Karpas-422 (cell line): ENCODE measurements around the gene ADGRB2. TPM values are rescaled to one million over a fixed set of nuclear protein-coding genes. Genes with fewer than 3 reads are reported as not detected.
A peak's percentile ranks its signal among the peaks of the same experiment; 100 is the strongest.

ENCODE experiments used
- DNase-seq: peaks from one replicate; pipeline ENCODE4 v3.0.0-alpha.2; 2015
- H2AFZ ChIP-seq: fragments of 200-600 bp; sonication (generic); 2 replicates; pipeline ENCODE4 v1.6.1; 2014; ENCODE audit warnings: antibody characterized with exemption, low read length, mixed read lengths
- H3K27ac ChIP-seq: fragments of 200-600 bp; sonication (generic); 2 replicates; pipeline ENCODE4 v1.5.1; 2014; ENCODE audit warnings: mild to moderate bottlenecking, low read length, moderate library complexity
- H3K27me3 ChIP-seq: fragments of 200-600 bp; sonication (generic); 2 replicates; pipeline ENCODE4 v1.6.1; 2014; ENCODE audit warnings: low read length, mixed read lengths
- H3K36me3 ChIP-seq: fragments of 200-600 bp; sonication (generic); 2 replicates; pipeline ENCODE4 v1.6.1; 2014; ENCODE audit warnings: low read length, mixed read lengths; ENCODE audit not compliant: insufficient read depth
- H3K4me1 ChIP-seq: fragments of 200-600 bp; sonication (generic); 2 replicates; pipeline ENCODE4 v1.6.1; 2014; ENCODE audit warnings: mild to moderate bottlenecking, low read length, mixed read lengths
- H3K4me2 ChIP-seq: fragments of 200-600 bp; sonication (generic); 2 replicates; pipeline ENCODE4 v1.6.1; 2014; ENCODE audit warnings: low read length, low read depth, mild to moderate bottlenecking; ENCODE audit not compliant: poor library complexity, severe bottlenecking
- H3K4me3 ChIP-seq: fragments of 200-600 bp; sonication (generic); 2 replicates; pipeline ENCODE4 v1.5.1; 2014; ENCODE audit warnings: mild to moderate bottlenecking, antibody characterized with exemption, low read length, mixed read lengths
- H3K79me2 ChIP-seq: fragments of 200-600 bp; sonication (generic); 2 replicates; pipeline ENCODE4 v1.6.1; 2014; ENCODE audit warnings: mild to moderate bottlenecking, low read length, mixed read lengths
- H3K9ac ChIP-seq: fragments of 200-600 bp; sonication (generic); 2 replicates; pipeline ENCODE4 v1.6.0; 2014; ENCODE audit warnings: low read length
- H3K9me2 ChIP-seq: fragments of 200-600 bp; sonication (generic), shearing (Covaris generic); replicated peaks from 2 replicates; pipeline ENCODE4 v1.6.0; 2014; ENCODE audit warnings: mild to moderate bottlenecking, low read length, moderate library complexity; ENCODE audit not compliant: insufficient read depth
- H3K9me3 ChIP-seq: fragments of 300-700, 200-600 bp; sonication (generic); 2 replicates; pipeline ENCODE4 v1.6.1; 2014; ENCODE audit warnings: low read length, mixed read lengths
- H4K20me1 ChIP-seq: fragments of 200-600 bp; sonication (generic); 2 replicates; pipeline ENCODE4 v1.6.1; 2014; ENCODE audit warnings: mild to moderate bottlenecking, antibody characterized with exemption, low read length, low read depth; ENCODE audit not compliant: insufficient read depth
- total RNA-seq: library from RNA; depleted of rRNA; stranded (reverse); fragments of >200 nt; shearing (Covaris generic); gene quantifications from 2 replicates; pipeline ENCODE4 v1.2.3, GENCODE V29; 2014; ENCODE audit warnings: low replicate concordance

Gene ADGRB2
- total RNA-seq, 1 experiment from 2014 or later = 9.2 TPM

DNA sequence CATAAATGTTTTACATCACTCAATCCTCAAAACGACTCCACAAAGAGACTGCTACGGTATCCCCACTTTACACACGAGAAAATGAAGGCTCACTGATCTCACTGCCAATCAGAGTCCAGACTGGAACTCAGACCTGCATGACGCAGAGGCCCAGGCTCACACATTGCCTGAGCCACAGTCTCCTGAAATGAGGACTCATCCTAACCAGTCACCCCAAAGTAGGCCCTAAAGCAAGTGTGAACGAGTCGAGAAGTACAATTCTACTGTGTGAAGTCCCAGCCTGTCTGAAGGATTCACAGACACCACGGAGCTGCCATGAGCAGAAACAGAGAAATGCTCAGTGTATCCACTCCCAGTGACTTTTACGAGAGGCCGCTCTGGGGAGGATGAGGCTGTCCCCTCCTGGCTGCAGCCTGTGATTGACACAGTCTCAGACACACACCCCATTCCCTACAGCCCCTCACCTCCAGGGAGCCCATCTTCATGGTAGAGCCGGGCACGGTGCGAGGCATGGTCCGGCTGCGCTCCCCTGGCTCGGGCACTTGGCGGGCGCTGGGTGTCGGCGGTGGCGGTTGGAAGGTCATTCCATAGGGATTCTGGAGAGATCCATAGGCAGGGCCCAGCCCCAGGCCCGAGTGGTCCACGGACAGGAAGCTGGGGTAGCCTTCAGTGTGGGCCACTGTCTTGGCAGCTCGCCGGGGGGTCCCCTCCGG, 33.6 kb downstream of the ADGRB2 start:
- H3K9me3 ChIP-seq = no peaks in the 10 kb centered on the region
- peaks cover under 1% of the 10 kb centered on the region; the same call in 1 of the 2 replicates for H4K20me1 ChIP-seq
- H3K36me3 ChIP-seq = no peaks in the 10 kb centered on the region; the same call in 1 of the 2 replicates
- no peaks in the 10 kb centered on the region for H3K79me2 ChIP-seq
- no peaks in the 10 kb centered on the region for H3K9me2 ChIP-seq
- no peak overlapping the region for H3K27ac ChIP-seq
- no peak overlapping the region for H3K4me3 ChIP-seq
- no peak overlapping the region for H2AFZ ChIP-seq
- no peak for DNase-seq
- H3K4me1 ChIP-seq = peaks cover 16% of the 10 kb centered on the region
- no peak overlapping the region for H3K9ac ChIP-seq
- no peak overlapping the region for H3K4me2 ChIP-seq
- H3K27me3 ChIP-seq = no peaks in the 10 kb centered on the region

DNA sequence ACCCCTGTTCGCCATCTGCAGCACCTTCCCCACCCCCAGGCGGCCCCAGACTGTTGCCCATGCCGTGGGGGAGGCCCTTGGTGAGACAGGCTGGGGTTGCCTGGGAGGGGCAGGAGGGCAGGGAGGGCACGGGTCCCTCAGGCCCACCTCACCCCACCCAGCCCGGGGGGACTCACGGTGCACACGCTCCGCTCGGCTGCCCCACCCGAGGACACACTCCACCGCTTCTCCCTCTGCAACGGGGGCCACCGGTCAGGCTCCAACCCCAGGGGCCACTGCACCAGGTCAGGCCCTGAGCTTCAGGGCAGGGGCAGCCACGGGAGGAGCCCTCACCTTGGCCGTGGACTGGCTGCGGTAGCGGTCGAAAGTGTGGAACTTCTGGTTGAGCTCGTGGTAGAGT, 36.3 kb downstream of the ADGRB2 start:
- no peaks in the 10 kb centered on the region for H3K27me3 ChIP-seq
- no peak for DNase-seq
- H3K4me1 ChIP-seq = peaks cover 16% of the 10 kb centered on the region
- H3K4me2 ChIP-seq = no peak overlapping the region
- H3K27ac ChIP-seq = no peak overlapping the region
- no peaks in the 10 kb centered on the region for H3K9me2 ChIP-seq
- H3K36me3 ChIP-seq = no peaks in the 10 kb centered on the region; the same call in 1 of the 2 replicates
- no peaks in the 10 kb centered on the region for H3K79me2 ChIP-seq
- H4K20me1 ChIP-seq = peaks cover 11% of the 10 kb centered on the region; the same call in 1 of the 2 replicates
- H2AFZ ChIP-seq = no peak overlapping the region
- no peak overlapping the region for H3K4me3 ChIP-seq
- H3K9ac ChIP-seq = no peak overlapping the region
- H3K9me3 ChIP-seq = no peaks in the 10 kb centered on the region

DNA sequence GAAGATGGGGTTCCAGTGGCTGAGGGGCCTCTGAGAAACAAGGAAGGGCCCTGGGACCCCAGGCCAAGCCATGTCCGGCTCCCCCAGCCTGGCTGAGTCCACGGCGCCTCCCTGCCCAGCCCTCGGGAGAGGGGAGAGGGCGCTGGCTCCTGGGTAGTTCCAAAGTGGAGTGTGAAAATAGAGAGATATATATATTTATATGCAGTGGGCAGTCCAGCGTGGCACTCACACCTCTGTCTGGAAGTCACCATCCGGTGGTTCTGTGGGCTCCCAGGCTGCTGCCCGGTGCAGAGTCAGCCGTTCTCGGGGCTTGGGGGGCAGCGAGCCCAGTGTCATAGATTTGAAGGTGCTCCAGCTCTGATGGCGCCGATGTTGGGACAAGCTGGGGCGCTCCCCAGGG, 36.9 kb downstream of the ADGRB2 start:
- Histone ChIP-seq H3K27ac (no peak overlapping the region), H4K20me1 (peaks cover 15% of the 10 kb centered on the region; the same call in 1 of the 2 replicates), H3K27me3 (no peaks in the 10 kb centered on the region), H3K9me2 (no peaks in the 10 kb centered on the region), H2AFZ (no peak overlapping the region), H3K9ac (no peak overlapping the region), H3K4me1 (peaks cover 16% of the 10 kb centered on the region), H3K9me3 (no peaks in the 10 kb centered on the region), H3K4me2 (no peak overlapping the region), H3K36me3 (no peaks in the 10 kb centered on the region; the same call in 1 of the 2 replicates), H3K4me3 (no peak overlapping the region), H3K79me2 (no peaks in the 10 kb centered on the region)
- no peak for DNase-seq

DNA sequence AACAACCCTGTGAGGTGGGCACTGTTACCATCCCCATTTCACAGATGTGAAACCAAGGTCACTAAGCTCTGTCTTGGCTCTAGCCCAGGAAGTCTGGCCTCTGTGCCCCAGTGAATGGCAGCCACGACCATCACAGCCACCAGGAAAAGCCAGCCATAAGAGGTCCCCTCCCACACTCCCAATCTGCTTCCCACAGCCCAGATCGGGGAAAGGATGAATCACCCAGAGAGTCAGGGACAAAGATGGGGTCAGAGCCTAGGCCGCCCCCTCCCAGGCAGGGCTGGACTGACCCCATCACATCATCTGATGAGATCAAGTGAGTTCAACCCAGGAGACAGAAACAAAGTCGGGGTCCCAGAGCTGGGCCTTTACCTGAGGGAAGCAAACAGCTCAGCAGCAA, 37.4 kb downstream of the ADGRB2 start:
- no peak overlapping the region for H3K9ac ChIP-seq
- no peak overlapping the region for H3K27ac ChIP-seq
- H3K79me2 ChIP-seq = no peaks in the 10 kb centered on the region
- no peaks in the 10 kb centered on the region for H3K9me3 ChIP-seq
- H3K9me2 ChIP-seq = no peaks in the 10 kb centered on the region
- H3K36me3 ChIP-seq = no peaks in the 10 kb centered on the region; the same call in 1 of the 2 replicates
- no peak overlapping the region for H2AFZ ChIP-seq
- peaks cover 15% of the 10 kb centered on the region; the same call in 1 of the 2 replicates for H4K20me1 ChIP-seq
- H3K4me2 ChIP-seq = no peak overlapping the region
- no peak overlapping the region for H3K4me3 ChIP-seq
- H3K27me3 ChIP-seq = no peaks in the 10 kb centered on the region
- DNase-seq = no peak
- H3K4me1 ChIP-seq = peaks cover 16% of the 10 kb centered on the region

DNA sequence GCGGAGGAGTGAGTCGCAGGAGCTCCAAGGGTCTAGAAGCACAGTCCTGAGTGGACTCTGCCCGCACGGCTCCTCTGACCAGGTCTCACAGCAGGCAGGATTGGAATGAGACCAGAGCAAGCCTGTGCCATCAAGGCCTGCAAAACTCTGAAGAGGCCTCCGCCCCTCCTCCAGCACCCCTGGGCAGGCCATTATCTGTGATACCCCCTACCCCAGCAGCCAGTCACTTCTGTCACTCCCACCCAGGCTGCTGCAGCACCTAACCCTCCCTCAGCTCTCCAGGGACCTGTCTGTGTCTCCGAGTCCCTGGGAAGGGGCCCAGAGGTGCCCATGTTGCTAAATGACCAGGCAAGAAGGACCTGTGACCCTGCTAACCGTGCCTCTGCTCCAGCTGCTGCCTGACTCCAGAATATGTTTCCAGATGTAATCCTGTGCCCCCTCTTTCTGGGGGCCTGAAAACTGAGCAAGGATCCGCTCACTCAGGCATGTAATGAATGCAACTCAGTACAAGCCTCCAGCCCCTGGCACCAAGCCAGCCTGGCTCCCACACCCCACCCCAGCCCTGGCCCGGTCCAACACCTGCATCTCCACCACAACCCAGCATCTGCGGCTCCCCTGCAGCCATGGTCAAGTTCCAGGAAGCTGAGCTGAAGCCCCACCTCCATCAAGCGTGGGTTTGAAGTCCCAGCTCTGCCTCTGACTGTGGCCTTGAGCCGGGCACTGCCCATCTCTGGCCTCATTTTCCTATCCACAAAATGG, 38.2 kb downstream of the ADGRB2 start:
- Histone ChIP-seq H3K36me3 (no peaks in the 10 kb centered on the region; the same call in 1 of the 2 replicates), H3K27me3 (no peaks in the 10 kb centered on the region), H3K79me2 (no peaks in the 10 kb centered on the region), H3K9ac (no peak overlapping the region), H3K4me2 (no peak overlapping the region), H3K4me3 (no peak overlapping the region), H3K27ac (no peak overlapping the region), H3K4me1 (peaks cover 16% of the 10 kb centered on the region), H4K20me1 (peaks cover 15% of the 10 kb centered on the region; the same call in 1 of the 2 replicates), H3K9me2 (no peaks in the 10 kb centered on the region), H3K9me3 (no peaks in the 10 kb centered on the region), H2AFZ (no peak overlapping the region)
- no peak for DNase-seq

DNA sequence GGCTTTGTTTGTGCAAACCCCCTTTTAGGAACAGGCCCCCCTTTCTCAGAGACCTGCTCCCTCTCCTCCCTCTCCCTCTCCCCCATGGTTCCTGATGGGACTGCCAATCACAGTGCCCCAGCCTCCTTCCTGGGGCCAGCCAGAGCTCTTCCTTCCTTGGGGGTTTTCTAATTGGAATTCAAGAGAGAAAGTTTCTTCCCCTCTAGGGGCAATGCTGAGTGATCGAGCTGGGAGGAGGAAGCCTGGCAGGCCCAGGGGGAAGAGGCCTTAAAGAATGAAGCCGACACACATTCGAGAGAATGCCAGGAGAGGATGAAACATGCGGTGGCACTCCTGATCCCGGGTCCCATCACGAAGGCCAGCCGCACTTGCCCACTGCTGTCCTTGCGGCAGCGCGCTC, 39.0 kb downstream of the ADGRB2 start:
- H3K9me2 ChIP-seq = no peaks in the 10 kb centered on the region
- H3K4me1 ChIP-seq = peaks cover 16% of the 10 kb centered on the region
- DNase-seq = no peak
- H4K20me1 ChIP-seq = peaks cover 21% of the 10 kb centered on the region; the same call in 1 of the 2 replicates
- no peak overlapping the region for H3K4me2 ChIP-seq
- H3K27me3 ChIP-seq = no peaks in the 10 kb centered on the region
- H3K9me3 ChIP-seq = no peaks in the 10 kb centered on the region
- H3K36me3 ChIP-seq = no peaks in the 10 kb centered on the region; the same call in 1 of the 2 replicates
- H3K27ac ChIP-seq = no peak overlapping the region
- H3K79me2 ChIP-seq = no peaks in the 10 kb centered on the region
- H3K4me3 ChIP-seq = no peak overlapping the region
- no peak overlapping the region for H2AFZ ChIP-seq
- H3K9ac ChIP-seq = no peak overlapping the region

DNA sequence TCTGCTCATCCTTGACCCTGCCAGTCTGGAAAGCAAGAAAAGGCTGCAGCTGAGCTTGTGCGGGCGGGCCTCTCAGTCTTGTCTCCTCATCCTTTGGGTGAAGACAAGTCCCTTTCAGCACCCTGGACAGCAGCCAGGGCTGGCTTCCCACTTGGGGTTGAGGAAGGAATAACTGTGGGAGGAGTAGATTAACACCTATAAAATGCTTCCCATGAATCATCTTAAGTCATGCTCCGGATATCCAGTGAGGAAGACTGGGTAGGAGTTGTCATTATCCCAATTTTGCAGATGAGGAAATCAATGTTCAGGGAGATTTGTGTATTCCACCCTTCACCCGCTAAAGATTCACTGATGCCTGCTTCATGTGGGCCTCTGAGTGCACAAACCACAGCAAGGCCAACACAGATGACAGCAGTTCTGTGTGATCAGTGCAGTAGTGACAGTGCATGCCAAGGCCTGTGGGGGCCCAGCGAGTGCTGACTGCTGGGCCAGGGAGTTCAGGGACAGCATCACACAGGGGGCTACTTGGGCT, 40.2 kb downstream of the ADGRB2 start:
- Histone ChIP-seq H3K9me3 (no peaks in the 10 kb centered on the region), H3K4me3 (no peak overlapping the region), H3K4me1 (peaks cover 16% of the 10 kb centered on the region), H3K9ac (no peak overlapping the region), H3K27me3 (no peaks in the 10 kb centered on the region), H3K4me2 (no peak overlapping the region), H4K20me1 (peaks cover 21% of the 10 kb centered on the region; the same call in 1 of the 2 replicates), H3K36me3 (no peaks in the 10 kb centered on the region), H3K79me2 (no peaks in the 10 kb centered on the region), H3K9me2 (no peaks in the 10 kb centered on the region), H2AFZ (no peak overlapping the region), H3K27ac (no peak overlapping the region)
- peak; percentile 82 for DNase-seq

DNA sequence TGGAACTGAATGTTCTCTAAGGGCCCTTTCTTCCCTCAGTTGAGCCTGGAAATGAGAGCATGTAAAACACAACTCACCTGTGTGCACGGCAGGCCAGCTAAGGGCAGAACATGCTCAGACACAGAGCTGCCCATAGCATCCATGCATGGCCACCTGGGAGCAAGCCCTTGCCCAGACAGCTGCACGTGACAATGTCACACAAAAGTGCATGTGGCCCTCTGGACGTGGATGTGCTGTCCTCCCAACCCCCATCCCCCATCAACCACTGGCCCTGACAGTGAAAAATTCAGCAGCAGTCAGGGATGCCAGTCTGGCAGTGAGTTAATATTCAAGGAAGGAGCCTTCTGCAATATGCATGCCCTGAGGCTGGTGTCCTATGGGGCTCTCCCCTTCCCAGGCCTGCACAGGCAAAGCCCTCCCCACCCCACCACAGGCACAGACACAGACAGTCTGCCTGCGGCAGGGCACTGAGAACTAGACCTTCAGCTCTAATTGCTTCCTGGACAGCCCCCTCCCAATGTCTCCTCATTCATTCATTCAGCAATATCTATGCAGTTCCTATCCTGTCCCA, 45.7 kb downstream of the ADGRB2 start:
- Histone ChIP-seq H3K4me3 (no peak overlapping the region), H2AFZ (no peak overlapping the region), H3K27me3 (no peaks in the 10 kb centered on the region), H3K9me3 (no peaks in the 10 kb centered on the region), H3K27ac (no peak overlapping the region), H3K36me3 (no peaks in the 10 kb centered on the region), H3K9me2 (no peaks in the 10 kb centered on the region), H3K4me1 (peaks cover 6% of the 10 kb centered on the region), H4K20me1 (peaks cover 10% of the 10 kb centered on the region; the same call in 1 of the 2 replicates), H3K4me2 (no peak overlapping the region), H3K9ac (no peak overlapping the region), H3K79me2 (no peaks in the 10 kb centered on the region)
- DNase-seq = no peak
